Heart left ventricle (tissue), 13 donors: ENCODE results near the gene TRIM34.

Source experiments
- CTCF ChIP-seq, 12 donors: fragments of 200-600 bp; sonication (generic) in 4 of 12; IDR thresholded peaks; one replicate each; pipeline versions ENCODE4 v1.5.0 to v1.8.0; 2018 to 2022; ENCODE audit warnings: antibody characterized with exemption in 12 of 12, mild to moderate bottlenecking in 5 of 12
- POLR2A ChIP-seq, 2 donors: fragments of 450-650 bp; IDR thresholded peaks; one replicate each; pipeline ENCODE4 v1.6.1; 2017; ENCODE audit warnings: antibody characterized with exemption in 2 of 2, mild to moderate bottlenecking in 2 of 2, moderate library complexity in 2 of 2
- donor health status: ischemic (EF 13 %, LVEDD 7.1; RV severe dilation, severe dysfunction).
- donor health status: DM: no; HTN: yes; CAD: no.
- donor health status: DM: no; HTN: no; CAD: no.
- donor health status: ischemic (EF 25% LVEDD 6.9; RV normal size, moderate dysfunction).
- donor health status: ischemic (EF 25% LVEDD 5.7; RV mildly dilated, moderate dysfunction).
- donor health status: ischemic (EF 35%, LVEDD 5.7; RV mildly dilated, moderate dysfunction).
- donor health status: nonischemic (EF 11% LVEDD 7.7; RV severe dilation, severe dysfunction).
- donor health status: DM: yes; HTN: yes; CAD: no.
- donor health status: PGD.
- donor health status: ischemic (EF 29% LVEDD 5.4; RV normal size, mild dysfunction).
- donor health status: nonischemic (EF 23%, LVEDD 6.1; RV moderate dilation, normal function).

- no peak for TF ChIP-seq CTCF (IDR thresholded peaks at IDR 0.05)
- TF ChIP-seq POLR2A (IDR thresholded peaks at IDR 0.05): no peak
Observed at GRCh38 chr11:5643585-5643984, 18.8 kb downstream of the TRIM34 start.
